Loucy (cell line): ENCODE data around the gene REP15.

ENCODE experiments used
- H2AFZ ChIP-seq: fragments of 200-600 bp; sonication (generic); 2 replicates; pipeline ENCODE4 v1.6.0; 2016; ENCODE audit warnings: antibody characterized with exemption, mild to moderate bottlenecking, low read length, moderate library complexity
- H3F3A ChIP-seq: fragments of 200-600 bp; 2 replicates; pipeline ENCODE4 v1.6.0; 2016; ENCODE audit warnings: antibody characterized with exemption, low read depth, mild to moderate bottlenecking
- H3K27me3 ChIP-seq: fragments of 200-600 bp; sonication (generic); 2 replicates; pipeline ENCODE4 v1.6.1; 2014; ENCODE audit warnings: low read length, mild to moderate bottlenecking; ENCODE audit not compliant: insufficient read depth, poor library complexity, severe bottlenecking
- H3K36me3 ChIP-seq: fragments of 200-600 bp; sonication (generic); 2 replicates; pipeline ENCODE4 v1.6.1; 2016; ENCODE audit warnings: low read length; ENCODE audit not compliant: insufficient read depth
- H3K4me1 ChIP-seq: fragments of 200-600 bp; sonication (generic); 2 replicates; pipeline ENCODE4 v1.5.1; 2014; ENCODE audit warnings: low read length, mild to moderate bottlenecking; ENCODE audit not compliant: insufficient read depth, poor library complexity, severe bottlenecking
- H3K4me2 ChIP-seq: fragments of 200-600 bp; sonication (generic); 2 replicates; pipeline ENCODE4 v1.6.0; 2014; ENCODE audit warnings: antibody characterized with exemption, low read length, low read depth, mild to moderate bottlenecking; ENCODE audit not compliant: poor library complexity, severe bottlenecking
- H3K4me3 ChIP-seq: fragments of 200-600 bp; sonication (generic); 2 replicates; pipeline ENCODE4 v1.5.1; 2014; ENCODE audit warnings: low read length, mild to moderate bottlenecking, mixed read lengths; ENCODE audit not compliant: poor library complexity, severe bottlenecking
- H3K79me2 ChIP-seq: fragments of 200-600 bp; sonication (generic); 2 replicates; pipeline ENCODE4 v1.6.1; 2014; ENCODE audit warnings: low read length; ENCODE audit not compliant: insufficient read depth
- H3K9ac ChIP-seq: fragments of 200-600 bp; sonication (generic); 2 replicates; pipeline ENCODE4 v1.6.0; 2014; ENCODE audit warnings: mild to moderate bottlenecking, low read depth, low read length, moderate library complexity; ENCODE audit not compliant: poor library complexity, severe bottlenecking
- H3K9me2 ChIP-seq: fragments of 200-600 bp; sonication (generic); replicated peaks from 2 replicates; pipeline ENCODE4 v1.6.1; 2016; ENCODE audit warnings: low read depth, low read length, mixed read lengths
- H3K9me3 ChIP-seq: fragments of 200-600 bp; sonication (generic); 2 replicates; pipeline ENCODE4 v1.6.1; 2014; ENCODE audit warnings: mild to moderate bottlenecking, antibody characterized with exemption, low read length, low read depth; ENCODE audit not compliant: insufficient read depth
- H4K20me1 ChIP-seq: fragments of 200-600 bp; sonication (generic); 2 replicates; pipeline ENCODE4 v1.6.0; 2014; ENCODE audit warnings: antibody characterized with exemption, low read length, mild to moderate bottlenecking; ENCODE audit not compliant: insufficient read depth, poor library complexity, severe bottlenecking
- EZH2phosphoT487 ChIP-seq: fragments of 200-600 bp; IDR thresholded peaks from 2 replicates; pipeline ENCODE4 v1.6.1; 2018; ENCODE audit warnings: antibody characterized with exemption, mild to moderate bottlenecking, moderate library complexity, borderline replicate concordance
- TF ChIP-seq, protein P1 (sequence below): fragments of 200-600 bp; sonication (generic); conservative IDR thresholded peaks from 2 replicates; pipeline ENCODE4 v1.5.1; 2014; ENCODE audit warnings: mild to moderate bottlenecking, antibody characterized with exemption, low read length

The REP15 gene

DNA sequence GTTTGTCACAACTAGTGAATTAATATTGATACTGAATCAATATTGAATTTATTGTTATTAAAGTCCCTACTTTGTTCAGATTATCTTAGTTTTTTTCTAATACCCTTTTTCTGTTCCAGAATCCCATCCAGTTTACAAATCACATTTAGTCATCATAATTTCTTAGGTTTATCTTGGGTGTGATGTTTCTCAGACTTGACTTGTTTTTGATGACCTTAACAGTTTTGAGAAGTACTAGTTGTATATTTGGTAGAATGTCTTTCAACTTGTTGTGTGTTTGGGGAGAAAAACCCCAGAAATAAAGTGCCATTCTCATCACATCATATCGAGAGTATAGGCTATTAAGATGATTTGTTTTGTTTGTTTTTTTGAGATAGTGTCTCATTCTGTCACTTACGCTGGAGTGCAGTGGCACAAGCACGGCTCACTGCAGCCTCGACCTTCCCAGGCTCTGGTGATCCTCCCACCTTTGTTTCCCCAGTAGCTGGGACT, 33.9 kb downstream of the REP15 start:
- Histone ChIP-seq H3K4me1 (no peaks in the 10 kb centered on the region), H3K9me3 (no peaks in the 10 kb centered on the region), H3K4me3 (no peak overlapping the region), H3F3A (no peaks in the 10 kb centered on the region), H3K4me2 (no peak overlapping the region), H3K27me3 (no peaks in the 10 kb centered on the region), H4K20me1 (peaks cover 3% of the 10 kb centered on the region), H3K9ac (no peak overlapping the region), H3K79me2 (peaks cover 5% of the 10 kb centered on the region; the same call in 1 of the 2 replicates), H3K36me3 (peaks cover 69% of the 10 kb centered on the region; the same call in 1 of the 2 replicates), H3K9me2 (no peaks in the 10 kb centered on the region), H2AFZ (no peak overlapping the region)
- no peak for TF ChIP-seq EZH2phosphoT487
- TF ChIP-seq, protein P1, sequence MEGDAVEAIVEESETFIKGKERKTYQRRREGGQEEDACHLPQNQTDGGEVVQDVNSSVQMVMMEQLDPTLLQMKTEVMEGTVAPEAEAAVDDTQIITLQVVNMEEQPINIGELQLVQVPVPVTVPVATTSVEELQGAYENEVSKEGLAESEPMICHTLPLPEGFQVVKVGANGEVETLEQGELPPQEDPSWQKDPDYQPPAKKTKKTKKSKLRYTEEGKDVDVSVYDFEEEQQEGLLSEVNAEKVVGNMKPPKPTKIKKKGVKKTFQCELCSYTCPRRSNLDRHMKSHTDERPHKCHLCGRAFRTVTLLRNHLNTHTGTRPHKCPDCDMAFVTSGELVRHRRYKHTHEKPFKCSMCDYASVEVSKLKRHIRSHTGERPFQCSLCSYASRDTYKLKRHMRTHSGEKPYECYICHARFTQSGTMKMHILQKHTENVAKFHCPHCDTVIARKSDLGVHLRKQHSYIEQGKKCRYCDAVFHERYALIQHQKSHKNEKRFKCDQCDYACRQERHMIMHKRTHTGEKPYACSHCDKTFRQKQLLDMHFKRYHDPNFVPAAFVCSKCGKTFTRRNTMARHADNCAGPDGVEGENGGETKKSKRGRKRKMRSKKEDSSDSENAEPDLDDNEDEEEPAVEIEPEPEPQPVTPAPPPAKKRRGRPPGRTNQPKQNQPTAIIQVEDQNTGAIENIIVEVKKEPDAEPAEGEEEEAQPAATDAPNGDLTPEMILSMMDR: no peak

DNA sequence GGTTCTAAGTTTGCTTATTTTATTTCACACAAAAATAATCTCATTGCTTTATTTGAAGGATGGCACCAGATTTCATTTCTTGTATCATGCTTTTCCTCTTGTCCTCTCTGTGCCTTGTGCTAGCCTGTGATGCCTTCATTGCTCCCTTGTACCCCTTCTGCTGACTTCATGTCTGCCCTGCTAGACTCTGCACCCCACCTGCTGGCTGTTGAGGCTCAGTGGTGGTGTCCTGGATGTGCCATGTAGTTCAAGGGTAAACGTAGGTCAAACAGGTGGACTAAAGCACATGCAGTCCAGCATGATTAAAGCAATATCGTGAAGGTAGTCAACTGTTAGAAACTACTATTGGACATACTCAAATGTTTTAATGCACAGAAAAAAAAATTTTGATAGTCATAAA, 36.0 kb downstream of the REP15 start:
- Histone ChIP-seq H3K4me2 (no peak overlapping the region), H3K9me3 (no peaks in the 10 kb centered on the region), H3K9ac (no peak overlapping the region), H2AFZ (no peak overlapping the region), H3K4me1 (no peaks in the 10 kb centered on the region), H3K27me3 (no peaks in the 10 kb centered on the region), H3K79me2 (peaks cover 5% of the 10 kb centered on the region; the same call in 1 of the 2 replicates), H4K20me1 (peaks cover 3% of the 10 kb centered on the region), H3K9me2 (no peaks in the 10 kb centered on the region), H3K36me3 (peaks cover 70% of the 10 kb centered on the region; the same call in 1 of the 2 replicates), H3F3A (no peaks in the 10 kb centered on the region), H3K4me3 (no peak overlapping the region)
- TF ChIP-seq EZH2phosphoT487: no peak
- TF ChIP-seq, protein P1: no peak; the same call in 1 of the 2 replicates

DNA sequence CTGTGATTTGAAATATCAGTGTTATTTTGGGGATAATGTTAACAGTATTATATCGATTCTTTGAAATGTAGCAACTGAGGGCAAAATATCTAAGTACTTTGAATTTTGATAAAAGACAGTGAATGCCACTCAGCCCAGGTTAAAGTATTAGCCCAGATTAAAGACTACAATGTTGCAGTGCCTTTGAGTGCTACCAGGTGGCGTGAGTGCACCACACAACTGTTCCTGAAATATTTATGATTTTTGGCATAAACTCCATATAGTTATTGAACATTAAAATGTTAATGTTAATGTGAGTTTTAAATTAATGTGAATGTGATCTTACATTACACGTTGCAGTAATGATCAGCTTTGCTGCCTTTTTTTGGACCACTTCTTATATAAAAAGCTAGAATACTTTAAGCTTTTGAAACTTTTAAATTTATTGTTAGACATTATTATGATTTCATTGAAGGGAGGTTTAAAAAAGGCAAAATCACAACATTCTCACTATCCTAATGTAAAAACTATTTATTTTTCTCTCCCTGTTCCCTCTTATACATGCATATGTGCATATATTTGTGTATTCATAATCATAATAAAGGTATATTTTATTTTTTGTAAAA, 36.9 kb downstream of the REP15 start:
- Histone ChIP-seq H3K36me3 (peaks cover 71% of the 10 kb centered on the region; the same call in 1 of the 2 replicates), H2AFZ (no peak overlapping the region), H3K4me3 (no peak overlapping the region), H3K27me3 (no peaks in the 10 kb centered on the region), H3K4me2 (no peak overlapping the region), H3F3A (no peaks in the 10 kb centered on the region), H3K79me2 (peaks cover 5% of the 10 kb centered on the region; the same call in 1 of the 2 replicates), H3K9me3 (no peaks in the 10 kb centered on the region), H3K9me2 (no peaks in the 10 kb centered on the region), H4K20me1 (peaks cover 3% of the 10 kb centered on the region), H3K4me1 (no peaks in the 10 kb centered on the region), H3K9ac (no peak overlapping the region)
- TF ChIP-seq, protein P1: peak; percentile 98
- no peak for TF ChIP-seq EZH2phosphoT487
